Gastrocnemius medialis (tissue), 4 donors: ENCODE data around the gene RASSF8.

Source experiments
- CTCF ChIP-seq, 5 experiments: fragments of 450-650 bp in 3 of 5; fragments of 200-600 bp in 2 of 5; sonication (generic) in 2 of 5; IDR thresholded peaks in 4 of 5; conservative IDR thresholded peaks in 1 of 5; 1 replicate in 4 of 5; 2 replicates in 1 of 5; pipeline ENCODE4 v1.5.1; 2016 to 2019; ENCODE audit warnings: antibody characterized with exemption in 5 of 5, mild to moderate bottlenecking in 3 of 5, moderate library complexity in 3 of 5
- POLR2A ChIP-seq, 2 donors: fragments of 450-650 bp; IDR thresholded peaks; one replicate each; pipeline ENCODE4 v1.6.1; 2017; ENCODE audit warnings: antibody characterized with exemption in 2 of 2, mild to moderate bottlenecking in 2 of 2, moderate library complexity in 2 of 2

GRCh38 chr12:25980035-25980434, 21.6 kb downstream of the RASSF8 start:
- no peak for TF ChIP-seq CTCF (IDR thresholded peaks at IDR 0.05 in 4 of 5, conservative IDR thresholded peaks at IDR 0.05 in 1 of 5)
- no peak for TF ChIP-seq POLR2A (IDR thresholded peaks at IDR 0.05)
